ENCODE measurements around the gene WDR47.

The WDR47 gene

GRCh38 chr1:109041621-109042468 is at the start of gene WDR47:
Gene WDR47, minus strand, starts transcription at chr1:109042102. Its CDS starts 18,590 bp downstream, at chr1:109023512.
- DNase-seq (ENCODE audit: low read depth): peak; percentile 94

- peak; percentile 58 for DNase-seq (ENCODE audit: low read depth)
Observed at GRCh38 chr1:109091078-109091838, 49.4 kb upstream of the WDR47 start.

- peak; percentile 96 for DNase-seq (ENCODE audit: low read depth)
Observed at GRCh38 chr1:109090196-109091077, 48.5 kb upstream of the WDR47 start, which contains the start of gene TMEM167B. Gene TMEM167B, plus strand, starts transcription at chr1:109090764. Its CDS starts 109 bp downstream, at chr1:109090873.

GRCh38 chr1:109089242-109090015 is 47.5 kb upstream of the WDR47 start:
- peak; percentile 81 for DNase-seq (ENCODE audit: low read depth)

GRCh38 chr1:109084563-109085517 is 42.9 kb upstream of the WDR47 start:
- no peak for DNase-seq (ENCODE audit: low read depth)

- DNase-seq (ENCODE audit: low read depth): no peak
Observed at GRCh38 chr1:109083923-109084322, 42.0 kb upstream of the WDR47 start.

GRCh38 chr1:109083501-109083900 is 41.6 kb upstream of the WDR47 start:
- no peak for DNase-seq (ENCODE audit: low read depth)

GRCh38 chr1:109080441-109081082 is 38.7 kb upstream of the WDR47 start:
- no peak for DNase-seq (ENCODE audit: low read depth)

- no peak for DNase-seq (ENCODE audit: low read depth)
Observed at GRCh38 chr1:109079240-109079622, 37.3 kb upstream of the WDR47 start.

GRCh38 chr1:109078317-109078716 is 36.4 kb upstream of the WDR47 start:
- no peak for DNase-seq (ENCODE audit: low read depth)

- peak; percentile 98 for DNase-seq (ENCODE audit: low read depth)
Observed at GRCh38 chr1:109075531-109076490, 33.9 kb upstream of the WDR47 start, which contains the start of gene TAF13. Gene TAF13, minus strand, starts transcription at chr1:109076003. Its CDS starts 56 bp downstream, at chr1:109075947.

GRCh38 chr1:109069294-109069693 is 27.4 kb upstream of the WDR47 start:
- no peak for DNase-seq (ENCODE audit: low read depth)

GRCh38 chr1:109067883-109068282 is 26.0 kb upstream of the WDR47 start:
- no peak for DNase-seq (ENCODE audit: low read depth)

GRCh38 chr1:109065137-109065536 is 23.2 kb upstream of the WDR47 start:
- DNase-seq (ENCODE audit: low read depth): no peak

- no peak for DNase-seq (ENCODE audit: low read depth)
Observed at GRCh38 chr1:109061183-109061582, 19.3 kb upstream of the WDR47 start.

GRCh38 chr1:109060707-109061106 is 18.8 kb upstream of the WDR47 start:
- DNase-seq (ENCODE audit: low read depth): no peak

GRCh38 chr1:109059026-109059425 is 17.1 kb upstream of the WDR47 start:
- no peak for DNase-seq (ENCODE audit: low read depth)

- DNase-seq (ENCODE audit: low read depth): no peak
Observed at GRCh38 chr1:109056064-109056463, 14.2 kb upstream of the WDR47 start.
